GM12865 (cell line): ENCODE results near the gene PPP2R5C.

Experiments used
- DNase-seq: peaks from one replicate; pipeline ENCODE4 v3.0.0; 2010; ENCODE audit warnings: low read depth
- H3K4me3 ChIP-seq: 2 replicates; pipeline ENCODE4 v1.5.1; 2011; ENCODE audit warnings: mild to moderate bottlenecking, low read depth, low read length, control low read depth
- CTCF ChIP-seq: IDR thresholded peaks from 2 replicates; pipeline ENCODE4 v1.5.1; 2011; ENCODE audit warnings: low read length, control low read depth, low read depth, inconsistent platforms; ENCODE audit not compliant: insufficient read depth; ENCODE audit errors: missing control alignments

Gene PPP2R5C

GRCh38 chr14:101834800-101835547 lies 73.5 kb downstream of the PPP2R5C start:
- TF ChIP-seq CTCF: no peak
- no peak overlapping the region for H3K4me3 ChIP-seq
- no peak for DNase-seq

- no peak overlapping the region for H3K4me3 ChIP-seq
- DNase-seq: no peak
- TF ChIP-seq CTCF: no peak
These were observed 74.1 kb downstream of the PPP2R5C start for GRCh38 chr14:101835566-101835965.

GRCh38 chr14:101836135-101836534 lies 74.6 kb downstream of the PPP2R5C start:
- TF ChIP-seq CTCF: no peak
- no peak for DNase-seq
- H3K4me3 ChIP-seq: no peak overlapping the region

- DNase-seq: no peak
- H3K4me3 ChIP-seq: peak overlapping the region; percentile 25
- TF ChIP-seq CTCF: no peak
These were observed 77.0 kb downstream of the PPP2R5C start for GRCh38 chr14:101838476-101838875.

GRCh38 chr14:101839236-101839635 lies 77.7 kb downstream of the PPP2R5C start:
- no peak overlapping the region for H3K4me3 ChIP-seq
- TF ChIP-seq CTCF: no peak
- peak; percentile 87 for DNase-seq

GRCh38 chr14:101839661-101840060 lies 78.2 kb downstream of the PPP2R5C start:
- TF ChIP-seq CTCF: no peak
- H3K4me3 ChIP-seq: no peak overlapping the region
- no peak for DNase-seq
